SK-N-SH treated with all-trans-retinoic acid at 6 μM for 48 hours (cell line): ENCODE data around the gene SHANK3.

Experiments used
- ATAC-seq: fragments of 200-7000 bp; cut with Tn5 transposase; 3 replicates; pipeline ENCODE4 v1.9.1; 2020; ENCODE audit warnings: mild to moderate bottlenecking, moderate library complexity
- BACH2 ChIP-seq: fragments of 250-450 bp; sonication (Bioruptor Pico); IDR thresholded peaks from 2 replicates; pipeline ENCODE4 v1.9.0; 2021; ENCODE audit warnings: mild to moderate bottlenecking, borderline replicate concordance
- ESRRG ChIP-seq: fragments of 250-450 bp; sonication (Bioruptor Pico); IDR thresholded peaks from 2 replicates; pipeline ENCODE4 v1.6.1; 2021; ENCODE audit warnings: mild to moderate bottlenecking
- GLIS3 ChIP-seq: fragments of 250-450 bp; sonication (Bioruptor Pico); IDR thresholded peaks from 2 replicates; pipeline ENCODE4 v1.5.0; 2020; ENCODE audit warnings: mild to moderate bottlenecking, moderate library complexity
- ISL1 ChIP-seq: fragments of 250-450 bp; sonication (Bioruptor Pico); IDR thresholded peaks from 2 replicates; pipeline ENCODE4 v2.1.2; 2022; ENCODE audit warnings: mild to moderate bottlenecking, moderate library complexity
- PPARA ChIP-seq: fragments of 250-450 bp; sonication (Bioruptor Pico); IDR thresholded peaks from 2 replicates; pipeline ENCODE4 v1.5.0; 2020; ENCODE audit warnings: mild to moderate bottlenecking, borderline replicate concordance
- TCF4 ChIP-seq: fragments of 250-450 bp; sonication (Bioruptor Pico); IDR thresholded peaks from 2 replicates; pipeline ENCODE4 v1.8.0; 2021; ENCODE audit warnings: mild to moderate bottlenecking, moderate library complexity, borderline replicate concordance
- TOX ChIP-seq: fragments of 250-450 bp; sonication (Bioruptor Pico); IDR thresholded peaks from 2 replicates; pipeline ENCODE4 v1.8.0; 2021; ENCODE audit warnings: mild to moderate bottlenecking, moderate library complexity, borderline replicate concordance
- ZC3H10 ChIP-seq: fragments of 250-450 bp; sonication (Bioruptor Pico); IDR thresholded peaks from 2 replicates; pipeline ENCODE4 v1.5.1; 2021; ENCODE audit warnings: mild to moderate bottlenecking, moderate library complexity
- ZNF565 ChIP-seq: fragments of 450-650 bp; formaldehyde crosslinking; conservative IDR thresholded peaks from 2 replicates; pipeline ENCODE4 v1.5.0; 2020; ENCODE audit warnings: low read depth, mild to moderate bottlenecking, moderate library complexity
- ZNF70 ChIP-seq: fragments of 450-650 bp; formaldehyde crosslinking; IDR thresholded peaks from 2 replicates; pipeline ENCODE4 v1.5.0; 2020; ENCODE audit warnings: mild to moderate bottlenecking, moderate library complexity
- TF ChIP-seq, protein P1 (sequence below): fragments of 250-450 bp; sonication (Bioruptor Pico); IDR thresholded peaks from 2 replicates; pipeline ENCODE4 v1.8.0; 2021; ENCODE audit warnings: low read depth, mild to moderate bottlenecking, moderate library complexity, borderline replicate concordance
- TF ChIP-seq, protein P2 (sequence below): fragments of 250-450 bp; sonication (Bioruptor Pico); IDR thresholded peaks from 2 replicates; pipeline ENCODE4 v1.8.0; 2020; ENCODE audit warnings: mild to moderate bottlenecking, moderate library complexity, borderline replicate concordance
- TF ChIP-seq, protein P3 (sequence below): fragments of 250-450 bp; sonication (Bioruptor Pico); IDR thresholded peaks from 2 replicates; pipeline ENCODE4 v1.5.1; 2020; ENCODE audit warnings: low read depth, mild to moderate bottlenecking, moderate library complexity
- TF ChIP-seq, protein P4 (sequence below): fragments of 250-450 bp; sonication (Bioruptor Pico); IDR thresholded peaks from 2 replicates; pipeline ENCODE4 v1.5.0; 2020; ENCODE audit warnings: mild to moderate bottlenecking, moderate library complexity
- TF ChIP-seq, protein P5 (sequence below): fragments of 250-450 bp; sonication (Bioruptor Pico); IDR thresholded peaks from 2 replicates; pipeline ENCODE4 v1.5.1; 2021; ENCODE audit warnings: mild to moderate bottlenecking, moderate library complexity

The SHANK3 gene

DNA sequence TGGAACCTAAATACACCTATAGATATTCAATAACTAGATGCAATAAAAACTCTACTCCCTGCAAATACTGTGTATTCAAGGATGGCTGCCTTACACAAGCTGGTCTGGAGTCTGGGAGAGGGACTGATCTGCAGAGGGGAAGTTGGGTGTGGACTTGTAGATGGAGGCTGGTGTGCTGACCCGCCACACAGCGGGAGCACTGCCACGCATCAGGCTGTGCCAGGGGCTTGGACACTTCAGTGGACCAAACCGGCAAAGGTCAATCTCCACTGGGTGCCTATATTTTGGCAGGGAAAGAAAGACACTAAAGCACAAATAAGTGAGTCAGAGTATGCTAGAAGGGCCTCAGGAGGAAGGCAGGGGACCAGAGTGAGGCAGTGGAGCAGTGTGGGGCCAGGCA is 2.1 kb upstream of the SHANK3 start:
- TF ChIP-seq TOX (CRISPR knock-in tag) (no peak), BACH2 (CRISPR knock-in tag) (no peak), TCF4 (CRISPR knock-in tag) (no peak), ZNF565 (no peak), GLIS3 (no peak), ISL1 (CRISPR knock-in tag) (no peak), PPARA (CRISPR knock-in tag) (no peak), ZNF70 (CRISPR knock-in tag) (no peak), ESRRG (CRISPR knock-in tag) (no peak)
- TF ChIP-seq, protein P1, sequence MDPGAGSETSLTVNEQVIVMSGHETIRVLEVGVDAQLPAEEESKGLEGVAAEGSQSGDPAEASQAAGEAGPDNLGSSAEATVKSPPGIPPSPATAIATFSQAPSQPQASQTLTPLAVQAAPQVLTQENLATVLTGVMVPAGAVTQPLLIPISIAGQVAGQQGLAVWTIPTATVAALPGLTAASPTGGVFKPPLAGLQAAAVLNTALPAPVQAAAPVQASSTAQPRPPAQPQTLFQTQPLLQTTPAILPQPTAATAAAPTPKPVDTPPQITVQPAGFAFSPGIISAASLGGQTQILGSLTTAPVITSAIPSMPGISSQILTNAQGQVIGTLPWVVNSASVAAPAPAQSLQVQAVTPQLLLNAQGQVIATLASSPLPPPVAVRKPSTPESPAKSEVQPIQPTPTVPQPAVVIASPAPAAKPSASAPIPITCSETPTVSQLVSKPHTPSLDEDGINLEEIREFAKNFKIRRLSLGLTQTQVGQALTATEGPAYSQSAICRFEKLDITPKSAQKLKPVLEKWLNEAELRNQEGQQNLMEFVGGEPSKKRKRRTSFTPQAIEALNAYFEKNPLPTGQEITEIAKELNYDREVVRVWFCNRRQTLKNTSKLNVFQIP = no peak
- TF ChIP-seq, protein P2, sequence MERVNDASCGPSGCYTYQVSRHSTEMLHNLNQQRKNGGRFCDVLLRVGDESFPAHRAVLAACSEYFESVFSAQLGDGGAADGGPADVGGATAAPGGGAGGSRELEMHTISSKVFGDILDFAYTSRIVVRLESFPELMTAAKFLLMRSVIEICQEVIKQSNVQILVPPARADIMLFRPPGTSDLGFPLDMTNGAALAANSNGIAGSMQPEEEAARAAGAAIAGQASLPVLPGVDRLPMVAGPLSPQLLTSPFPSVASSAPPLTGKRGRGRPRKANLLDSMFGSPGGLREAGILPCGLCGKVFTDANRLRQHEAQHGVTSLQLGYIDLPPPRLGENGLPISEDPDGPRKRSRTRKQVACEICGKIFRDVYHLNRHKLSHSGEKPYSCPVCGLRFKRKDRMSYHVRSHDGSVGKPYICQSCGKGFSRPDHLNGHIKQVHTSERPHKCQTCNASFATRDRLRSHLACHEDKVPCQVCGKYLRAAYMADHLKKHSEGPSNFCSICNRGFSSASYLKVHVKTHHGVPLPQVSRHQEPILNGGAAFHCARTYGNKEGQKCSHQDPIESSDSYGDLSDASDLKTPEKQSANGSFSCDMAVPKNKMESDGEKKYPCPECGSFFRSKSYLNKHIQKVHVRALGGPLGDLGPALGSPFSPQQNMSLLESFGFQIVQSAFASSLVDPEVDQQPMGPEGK = no peak
- TF ChIP-seq, protein P3, sequence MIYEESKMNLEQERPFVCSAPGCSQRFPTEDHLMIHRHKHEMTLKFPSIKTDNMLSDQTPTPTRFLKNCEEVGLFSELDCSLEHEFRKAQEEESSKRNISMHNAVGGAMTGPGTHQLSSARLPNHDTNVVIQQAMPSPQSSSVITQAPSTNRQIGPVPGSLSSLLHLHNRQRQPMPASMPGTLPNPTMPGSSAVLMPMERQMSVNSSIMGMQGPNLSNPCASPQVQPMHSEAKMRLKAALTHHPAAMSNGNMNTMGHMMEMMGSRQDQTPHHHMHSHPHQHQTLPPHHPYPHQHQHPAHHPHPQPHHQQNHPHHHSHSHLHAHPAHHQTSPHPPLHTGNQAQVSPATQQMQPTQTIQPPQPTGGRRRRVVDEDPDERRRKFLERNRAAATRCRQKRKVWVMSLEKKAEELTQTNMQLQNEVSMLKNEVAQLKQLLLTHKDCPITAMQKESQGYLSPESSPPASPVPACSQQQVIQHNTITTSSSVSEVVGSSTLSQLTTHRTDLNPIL (CRISPR knock-in tag) = no peak
- TF ChIP-seq, protein P4, sequence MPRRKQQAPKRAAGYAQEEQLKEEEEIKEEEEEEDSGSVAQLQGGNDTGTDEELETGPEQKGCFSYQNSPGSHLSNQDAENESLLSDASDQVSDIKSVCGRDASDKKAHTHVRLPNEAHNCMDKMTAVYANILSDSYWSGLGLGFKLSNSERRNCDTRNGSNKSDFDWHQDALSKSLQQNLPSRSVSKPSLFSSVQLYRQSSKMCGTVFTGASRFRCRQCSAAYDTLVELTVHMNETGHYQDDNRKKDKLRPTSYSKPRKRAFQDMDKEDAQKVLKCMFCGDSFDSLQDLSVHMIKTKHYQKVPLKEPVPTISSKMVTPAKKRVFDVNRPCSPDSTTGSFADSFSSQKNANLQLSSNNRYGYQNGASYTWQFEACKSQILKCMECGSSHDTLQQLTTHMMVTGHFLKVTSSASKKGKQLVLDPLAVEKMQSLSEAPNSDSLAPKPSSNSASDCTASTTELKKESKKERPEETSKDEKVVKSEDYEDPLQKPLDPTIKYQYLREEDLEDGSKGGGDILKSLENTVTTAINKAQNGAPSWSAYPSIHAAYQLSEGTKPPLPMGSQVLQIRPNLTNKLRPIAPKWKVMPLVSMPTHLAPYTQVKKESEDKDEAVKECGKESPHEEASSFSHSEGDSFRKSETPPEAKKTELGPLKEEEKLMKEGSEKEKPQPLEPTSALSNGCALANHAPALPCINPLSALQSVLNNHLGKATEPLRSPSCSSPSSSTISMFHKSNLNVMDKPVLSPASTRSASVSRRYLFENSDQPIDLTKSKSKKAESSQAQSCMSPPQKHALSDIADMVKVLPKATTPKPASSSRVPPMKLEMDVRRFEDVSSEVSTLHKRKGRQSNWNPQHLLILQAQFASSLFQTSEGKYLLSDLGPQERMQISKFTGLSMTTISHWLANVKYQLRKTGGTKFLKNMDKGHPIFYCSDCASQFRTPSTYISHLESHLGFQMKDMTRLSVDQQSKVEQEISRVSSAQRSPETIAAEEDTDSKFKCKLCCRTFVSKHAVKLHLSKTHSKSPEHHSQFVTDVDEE = no peak
- no peak for ATAC-seq

DNA sequence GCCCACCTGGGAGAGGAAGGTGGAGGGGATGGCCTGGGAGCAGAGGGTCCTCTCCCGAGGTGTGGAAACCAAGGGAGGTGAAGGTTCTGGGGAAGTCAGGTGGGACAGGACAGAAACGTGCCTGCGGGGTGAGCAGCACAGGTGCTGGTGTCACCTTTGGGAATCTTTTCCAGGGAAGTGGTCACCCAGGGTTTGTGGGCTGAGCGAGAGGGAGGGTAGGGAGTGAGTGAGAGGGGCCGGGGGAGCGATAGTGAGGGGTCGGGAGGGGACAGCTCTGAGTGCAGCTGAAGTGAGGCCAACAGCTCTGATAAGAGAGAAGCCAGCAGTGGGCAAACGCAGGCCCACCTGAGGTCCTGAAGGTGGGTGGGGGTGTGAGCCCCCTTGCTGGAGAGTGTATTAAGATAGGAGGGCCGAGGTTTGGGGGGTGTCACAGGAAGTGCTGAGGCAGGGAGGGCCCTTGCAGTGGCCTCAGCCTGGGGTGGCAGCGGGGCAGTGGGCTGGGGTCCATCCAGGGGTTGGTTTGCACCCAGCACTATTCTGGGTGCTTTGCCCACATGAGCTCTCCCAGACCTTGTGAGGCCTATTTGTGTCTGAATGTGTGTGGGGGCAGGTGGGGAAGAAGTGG is 1.6 kb upstream of the SHANK3 start:
- TF ChIP-seq PPARA (CRISPR knock-in tag) = no peak
- TF ChIP-seq ZNF565 = no peak
- no peak for TF ChIP-seq GLIS3
- TF ChIP-seq, protein P1 = no peak
- TF ChIP-seq, protein P5, sequence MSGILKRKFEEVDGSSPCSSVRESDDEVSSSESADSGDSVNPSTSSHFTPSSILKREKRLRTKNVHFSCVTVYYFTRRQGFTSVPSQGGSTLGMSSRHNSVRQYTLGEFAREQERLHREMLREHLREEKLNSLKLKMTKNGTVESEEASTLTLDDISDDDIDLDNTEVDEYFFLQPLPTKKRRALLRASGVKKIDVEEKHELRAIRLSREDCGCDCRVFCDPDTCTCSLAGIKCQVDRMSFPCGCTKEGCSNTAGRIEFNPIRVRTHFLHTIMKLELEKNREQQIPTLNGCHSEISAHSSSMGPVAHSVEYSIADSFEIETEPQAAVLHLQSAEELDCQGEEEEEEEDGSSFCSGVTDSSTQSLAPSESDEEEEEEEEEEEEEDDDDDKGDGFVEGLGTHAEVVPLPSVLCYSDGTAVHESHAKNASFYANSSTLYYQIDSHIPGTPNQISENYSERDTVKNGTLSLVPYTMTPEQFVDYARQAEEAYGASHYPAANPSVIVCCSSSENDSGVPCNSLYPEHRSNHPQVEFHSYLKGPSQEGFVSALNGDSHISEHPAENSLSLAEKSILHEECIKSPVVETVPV (CRISPR knock-in tag) = no peak
- ATAC-seq = no peak

DNA sequence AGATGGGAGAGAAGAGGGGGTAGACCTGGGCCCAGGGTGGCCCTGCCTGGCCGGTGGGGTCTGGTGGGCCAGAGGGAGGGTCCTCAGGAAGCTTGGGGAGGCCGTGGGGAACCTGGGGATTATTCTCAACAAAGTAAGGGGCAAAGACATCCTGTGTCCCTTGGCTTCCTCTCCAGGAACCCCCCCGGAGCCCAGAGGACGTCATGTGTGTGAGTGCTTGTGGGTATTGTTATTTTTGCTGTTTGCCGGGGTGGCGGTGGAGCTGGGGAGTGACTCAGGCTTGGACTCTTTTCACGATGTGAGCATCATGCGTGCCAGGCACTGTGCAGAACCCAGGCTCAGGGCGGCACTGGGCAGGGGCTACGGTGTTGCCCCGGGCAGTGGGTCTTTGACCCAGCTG is 982 bp upstream of the SHANK3 start:
- no peak for ATAC-seq
- no peak for TF ChIP-seq ZNF565
- TF ChIP-seq TOX (CRISPR knock-in tag) = no peak
- TF ChIP-seq, protein P5 (CRISPR knock-in tag) = no peak
- no peak for TF ChIP-seq ZC3H10 (CRISPR knock-in tag)
- TF ChIP-seq ISL1 (CRISPR knock-in tag) = no peak
- TF ChIP-seq, protein P2 = no peak
- TF ChIP-seq ZNF70 (CRISPR knock-in tag) = no peak
- TF ChIP-seq TCF4 (CRISPR knock-in tag) = no peak
- TF ChIP-seq, protein P1 = no peak
- TF ChIP-seq, protein P4 = no peak
